ENCODE data around the gene IL12RB2. TPM values are rescaled to one million over a fixed set of nuclear protein-coding genes. Genes with fewer than 3 reads are reported as not detected.

The IL12RB2 gene
- polyA plus RNA-seq, 4 donors: 0.40 to 0.73 (median 0.51) TPM

DNA sequence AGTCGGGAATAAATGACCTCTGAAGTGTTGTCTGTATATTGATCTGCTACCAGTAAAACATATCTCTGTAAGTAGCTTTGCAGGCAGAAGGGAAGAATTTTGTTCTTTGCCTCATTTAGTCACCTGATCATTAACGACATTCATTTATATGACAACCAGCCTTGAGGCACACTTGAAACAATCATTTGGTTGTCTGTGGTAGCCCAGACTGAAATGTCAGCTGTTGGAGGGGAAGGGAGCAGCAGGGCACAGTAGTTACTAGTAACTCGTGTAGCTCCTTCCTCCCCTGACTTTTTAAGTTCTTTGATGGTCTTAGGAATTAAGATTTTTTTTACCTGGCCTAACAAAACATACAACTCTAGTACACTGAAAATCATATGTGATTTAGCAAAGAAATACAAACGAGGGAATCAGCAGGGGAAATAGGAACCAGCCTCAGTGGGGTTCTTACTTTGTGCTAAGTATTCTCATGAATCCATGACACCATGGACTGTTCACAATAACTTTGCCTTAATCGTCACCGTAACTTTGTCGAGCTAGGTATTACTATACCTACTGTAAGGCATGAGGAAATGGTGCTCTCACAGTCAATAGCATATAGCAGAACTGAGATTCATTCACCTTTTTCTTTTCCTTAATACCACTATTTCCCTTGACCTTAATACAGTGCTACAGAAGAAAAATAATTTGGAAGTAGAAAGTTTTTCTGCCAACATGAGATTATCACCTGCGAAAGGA is 6.4 kb downstream of the IL12RB2 start:
- DNase-seq (ENCODE audit: low read depth in 4 of 4, low spot score in 3 of 4): no peak

DNA sequence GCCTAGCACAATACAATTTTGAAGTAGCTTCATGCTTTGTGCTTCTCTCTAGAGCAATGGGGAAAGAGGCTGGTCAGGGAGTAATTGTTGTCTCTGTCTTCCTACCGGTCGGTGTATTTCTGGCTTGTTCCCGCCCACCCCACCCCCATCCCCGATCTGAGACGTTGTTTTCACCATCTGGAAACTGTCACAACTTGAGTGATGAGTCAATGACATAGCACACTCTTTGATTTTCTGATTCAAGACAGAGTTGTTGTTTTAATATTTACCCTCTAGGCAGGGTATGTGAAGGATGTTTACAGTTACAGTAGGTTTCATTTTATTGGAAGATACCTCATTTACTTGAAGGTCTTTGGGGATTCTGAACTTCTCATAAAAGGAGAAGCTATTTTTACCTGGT is 7.0 kb downstream of the IL12RB2 start:
- no peak for DNase-seq (ENCODE audit: low read depth in 4 of 4, low spot score in 3 of 4)

DNA sequence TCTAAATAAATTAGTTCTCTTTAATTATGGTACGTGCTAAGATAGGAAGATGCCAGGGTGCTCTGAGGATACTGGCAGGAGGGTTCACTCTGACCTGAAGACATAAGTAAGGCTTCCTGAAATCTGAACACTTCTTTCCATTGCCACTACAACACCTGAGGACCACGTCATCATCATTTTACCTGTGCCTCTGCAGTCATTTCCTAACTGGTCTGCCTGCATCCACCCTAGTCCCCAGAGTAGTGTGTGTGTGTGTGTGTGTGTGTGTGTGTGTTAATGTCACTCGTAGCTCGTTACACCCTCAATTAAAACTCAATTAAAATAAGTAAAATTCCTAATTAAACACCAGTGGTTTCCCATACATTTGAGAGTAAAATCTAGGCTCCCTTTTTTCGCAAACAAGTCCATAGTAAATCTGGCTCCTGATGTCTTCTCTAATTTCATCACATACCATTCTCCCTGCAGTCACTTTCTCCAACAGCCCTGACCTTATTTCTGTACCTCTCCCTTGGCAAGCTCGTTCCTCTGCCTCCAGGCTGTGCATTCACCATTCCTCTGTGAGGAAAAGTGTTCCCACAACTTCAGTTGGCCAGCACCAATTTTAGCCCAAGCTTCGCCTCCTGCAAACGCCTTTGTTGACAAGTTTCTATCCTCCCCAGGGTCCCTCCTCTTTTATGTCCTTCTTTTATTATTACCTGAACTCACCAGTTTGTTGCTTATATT is 8.7 kb downstream of the IL12RB2 start:
- no peak for DNase-seq (ENCODE audit: low read depth in 4 of 4, low spot score in 3 of 4)

DNA sequence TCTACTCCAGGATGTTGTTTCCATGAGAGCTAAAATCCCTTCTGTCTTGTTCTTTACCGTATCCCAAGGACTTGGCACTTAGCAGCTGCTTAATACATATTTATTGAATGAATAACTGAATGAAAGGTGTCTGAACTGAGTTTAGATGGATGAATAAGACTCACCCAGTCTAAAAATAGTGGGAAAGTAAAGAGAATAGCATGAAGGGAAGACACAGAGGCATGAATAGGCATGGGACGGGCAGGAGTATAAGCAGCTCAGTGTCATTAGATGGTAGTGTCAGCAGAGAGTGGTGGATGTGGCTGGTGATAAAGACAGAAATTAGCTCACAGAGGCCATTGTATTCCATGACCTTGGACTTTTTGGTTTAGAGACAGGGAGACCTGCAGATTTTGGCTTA is 9.2 kb downstream of the IL12RB2 start:
- DNase-seq (ENCODE audit: low read depth in 4 of 4, low spot score in 3 of 4): no peak

DNA sequence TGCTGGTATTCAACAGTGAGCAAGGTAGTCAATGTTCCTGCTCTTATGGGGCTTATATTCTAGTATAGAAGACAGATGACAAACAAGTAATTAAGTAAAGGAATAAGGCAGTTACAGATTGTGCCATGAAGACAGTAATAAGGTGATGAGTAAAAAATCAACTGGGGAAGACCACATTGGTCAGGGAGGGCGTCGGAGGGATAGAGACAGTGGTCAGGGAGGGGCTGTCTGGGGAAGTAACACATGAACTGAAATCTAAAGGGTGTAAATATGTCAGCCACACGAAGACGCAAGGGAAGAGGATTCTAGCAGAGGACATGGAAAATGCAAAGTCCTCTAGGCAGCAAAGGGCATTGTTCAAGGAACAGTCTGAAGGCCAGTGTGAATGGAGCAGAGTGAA is 10.1 kb downstream of the IL12RB2 start:
- no peak for DNase-seq (ENCODE audit: low read depth in 4 of 4, low spot score in 3 of 4)

DNA sequence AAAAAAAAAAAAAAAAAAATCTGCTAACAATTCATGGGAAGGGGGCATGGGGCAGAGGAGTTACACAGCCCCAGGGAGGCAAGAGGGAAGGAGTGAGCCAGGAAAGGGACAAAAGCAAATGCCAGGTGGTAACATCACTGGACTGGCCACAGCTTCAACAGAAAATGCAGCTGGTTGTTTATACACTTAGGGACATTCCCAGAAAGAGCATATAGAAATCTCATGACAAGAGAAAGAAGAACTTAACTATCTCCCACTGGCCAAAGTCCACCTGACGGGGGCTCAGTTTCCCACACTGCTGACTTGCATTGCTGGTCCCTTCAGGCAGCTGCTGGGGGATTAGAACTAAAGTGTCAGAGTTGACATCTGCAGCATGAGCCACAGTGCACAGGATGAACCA is 14.8 kb downstream of the IL12RB2 start:
- no peak for DNase-seq (ENCODE audit: low read depth in 4 of 4, low spot score in 3 of 4)

DNA sequence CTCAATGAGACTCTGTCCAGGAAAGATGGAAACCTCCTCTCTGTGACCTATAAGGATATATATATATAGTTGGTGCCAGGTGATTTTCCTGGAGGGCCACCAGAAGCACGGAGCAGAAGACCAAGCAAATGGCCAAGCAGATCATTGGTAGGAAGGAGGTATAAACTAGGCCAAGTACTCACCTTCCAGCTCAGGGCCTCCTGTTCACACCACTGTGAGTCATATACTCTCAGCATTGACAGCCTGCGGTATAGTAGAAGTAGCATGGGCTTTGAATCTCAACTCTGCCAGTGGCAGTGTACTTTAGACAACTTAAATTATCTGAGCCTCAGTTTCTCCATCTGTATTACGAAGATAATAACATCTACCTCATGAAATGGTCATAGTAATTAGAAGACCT is 15.4 kb downstream of the IL12RB2 start:
- DNase-seq (ENCODE audit: low read depth in 4 of 4, low spot score in 3 of 4): no peak

DNA sequence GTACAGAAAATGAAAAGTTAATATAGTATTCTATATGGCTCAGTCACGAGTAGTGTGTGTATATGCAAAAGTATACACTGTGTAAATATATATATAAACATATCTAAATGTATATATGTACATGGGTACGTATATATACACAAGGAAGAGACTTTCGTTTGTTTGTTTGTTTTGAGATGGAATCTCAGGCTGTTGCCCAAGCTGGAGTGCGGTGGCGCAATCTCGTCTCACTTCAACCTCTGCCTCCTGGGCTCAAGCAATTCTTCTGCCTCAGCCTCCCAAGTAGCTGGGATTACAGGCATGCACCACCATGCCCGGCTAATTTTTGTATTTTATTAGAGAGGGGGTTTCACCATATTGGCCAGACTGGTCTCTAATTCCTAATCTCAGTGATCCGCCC is 16.4 kb downstream of the IL12RB2 start:
- DNase-seq (ENCODE audit: low read depth in 4 of 4, low spot score in 3 of 4): no peak

DNA sequence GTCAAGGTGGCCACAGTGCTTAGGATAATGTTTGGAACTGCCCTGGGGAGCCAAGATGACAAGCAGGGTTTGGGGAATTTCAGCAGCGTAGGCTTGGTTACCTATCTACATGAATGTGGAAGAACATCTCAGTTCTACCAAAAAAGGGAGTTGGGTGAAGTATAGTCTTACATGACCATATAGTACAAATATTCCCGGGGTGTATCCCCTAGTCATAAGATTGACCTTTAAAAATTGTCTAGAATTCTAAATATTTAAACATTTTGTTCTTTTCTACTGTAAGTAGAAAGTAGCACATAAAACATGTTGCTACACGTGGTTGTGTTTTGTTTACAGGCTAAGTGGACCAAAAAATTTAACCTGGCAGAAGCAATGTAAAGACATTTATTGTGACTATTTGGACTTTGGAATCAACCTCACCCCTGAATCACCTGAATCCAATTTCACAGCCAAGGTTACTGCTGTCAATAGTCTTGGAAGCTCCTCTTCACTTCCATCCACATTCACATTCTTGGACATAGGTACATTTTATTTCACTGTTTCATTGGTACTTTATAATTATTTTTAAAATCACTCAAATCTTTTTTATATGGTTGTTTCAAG is 20.3 kb downstream of the IL12RB2 start:
- no peak for DNase-seq (ENCODE audit: low read depth in 4 of 4, low spot score in 3 of 4)

DNA sequence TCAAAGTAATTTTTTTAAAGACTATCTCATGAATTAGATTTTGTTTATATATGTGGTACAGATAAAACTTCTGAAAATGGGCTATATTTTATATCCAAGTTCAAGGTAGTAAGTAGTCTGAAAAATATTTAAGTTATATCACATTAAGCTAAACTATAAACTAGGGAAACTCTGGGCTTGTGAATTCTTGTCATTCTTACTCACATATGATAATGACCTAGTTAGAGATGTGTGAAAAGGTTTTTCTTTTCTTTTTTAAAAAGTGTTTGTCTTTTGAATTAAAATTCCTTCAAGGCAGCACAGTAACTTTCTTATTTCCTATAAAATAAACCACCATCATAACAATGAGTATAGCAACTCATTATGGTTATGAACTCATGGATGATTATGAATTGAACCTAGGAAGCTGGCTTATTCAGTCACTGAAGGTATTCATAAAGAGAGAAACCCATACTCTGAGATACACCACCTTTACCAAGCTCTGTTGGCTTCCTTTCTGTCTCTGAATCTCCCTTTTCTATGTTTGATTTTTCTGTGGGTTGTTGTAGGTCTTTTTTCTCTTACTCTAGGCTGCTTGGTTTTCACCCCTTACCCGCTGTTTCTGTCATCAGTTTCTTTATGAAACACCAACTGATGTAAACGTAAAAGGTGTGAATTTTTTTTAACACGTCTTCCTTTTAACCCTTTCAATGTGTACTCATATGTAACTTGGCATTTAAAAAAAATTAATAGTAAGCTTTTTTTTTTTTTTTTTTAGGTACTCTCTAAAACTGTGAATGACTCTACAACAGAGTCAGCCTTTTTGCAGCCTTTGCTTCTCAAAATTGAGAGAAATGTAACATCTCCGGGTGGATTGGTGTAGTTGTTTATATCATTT is 25.2 kb downstream of the IL12RB2 start:
- DNase-seq (ENCODE audit: low read depth in 4 of 4, low spot score in 3 of 4): no peak

DNA sequence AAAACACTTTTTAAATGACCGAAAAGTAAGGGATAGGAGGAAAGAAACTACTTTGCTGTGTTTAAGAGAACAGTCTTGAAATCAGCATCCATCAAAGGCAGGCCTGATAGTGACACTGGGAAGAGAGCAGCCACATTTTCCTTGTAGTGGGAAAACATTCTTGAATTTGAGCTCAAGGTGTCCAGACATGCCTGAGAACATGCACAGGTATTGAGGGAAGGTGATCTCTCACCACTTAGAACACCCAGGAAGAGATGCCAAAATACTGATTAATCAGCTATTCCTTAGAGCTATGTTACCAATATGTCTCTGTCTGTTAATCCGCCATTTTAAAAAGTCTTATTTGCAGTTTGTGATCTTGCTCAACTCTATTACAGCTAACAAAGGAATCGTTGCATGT is 25.9 kb downstream of the IL12RB2 start:
- DNase-seq (ENCODE audit: low read depth in 4 of 4, low spot score in 3 of 4): no peak

DNA sequence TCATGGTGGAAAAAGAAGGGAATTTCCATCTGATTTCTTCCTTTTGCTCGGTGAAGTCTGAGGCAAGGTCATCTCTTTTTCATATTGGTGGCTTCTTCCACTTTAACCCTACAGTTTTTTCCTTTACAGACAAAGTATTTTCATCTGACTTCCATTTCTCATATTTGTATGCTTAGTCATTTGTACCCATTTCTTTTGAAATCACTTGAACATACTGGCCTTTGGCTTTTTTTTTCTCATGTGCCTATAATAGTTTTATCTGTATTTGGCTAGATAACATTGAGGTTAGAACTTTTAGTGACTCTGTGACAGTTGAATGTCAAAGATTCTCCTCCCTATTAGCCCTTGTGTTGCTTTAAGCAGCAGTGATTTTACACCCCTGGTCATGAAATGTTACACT is 27.7 kb downstream of the IL12RB2 start:
- DNase-seq (ENCODE audit: low read depth in 4 of 4, low spot score in 3 of 4): no peak

DNA sequence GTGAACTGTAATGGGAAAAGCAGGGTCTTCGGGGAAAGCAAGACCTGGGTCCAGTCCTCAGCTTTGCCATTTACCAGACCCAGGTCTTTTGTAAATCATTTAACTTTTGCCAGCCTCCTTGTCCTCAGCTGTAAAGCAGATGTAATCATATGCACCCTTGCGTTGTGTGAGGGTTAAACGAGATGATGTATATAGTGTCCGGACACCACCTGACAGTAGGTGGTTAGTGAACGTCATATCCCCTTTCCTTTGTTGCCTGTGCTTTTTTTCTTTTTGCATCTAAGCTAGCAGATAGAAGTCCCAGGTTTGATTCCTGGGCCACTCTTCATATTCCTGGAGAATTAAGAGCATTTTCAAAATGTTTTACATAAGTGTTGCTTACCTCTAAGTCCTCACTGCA is 28.5 kb downstream of the IL12RB2 start:
- no peak for DNase-seq (ENCODE audit: low read depth in 4 of 4, low spot score in 3 of 4)

DNA sequence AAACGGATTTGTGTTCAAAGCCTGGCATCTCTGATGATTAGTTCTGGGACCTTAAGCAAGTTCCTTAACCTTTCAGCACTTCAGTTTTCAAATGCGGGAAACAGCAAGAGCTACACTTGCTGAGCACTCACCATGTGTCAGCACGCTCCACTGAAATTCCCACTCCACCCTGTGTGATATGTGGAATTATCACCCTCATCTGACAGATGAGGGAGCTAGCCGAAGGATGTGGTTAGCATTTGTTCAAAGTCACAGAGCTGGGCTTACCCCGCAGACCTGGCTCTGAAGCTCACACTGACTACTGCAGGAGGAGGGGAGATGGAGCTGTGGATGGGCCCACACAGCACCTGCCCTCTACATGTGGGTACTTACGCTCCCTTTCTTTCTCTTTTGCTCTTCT is 29.1 kb downstream of the IL12RB2 start:
- DNase-seq (ENCODE audit: low read depth in 4 of 4, low spot score in 3 of 4): no peak

DNA sequence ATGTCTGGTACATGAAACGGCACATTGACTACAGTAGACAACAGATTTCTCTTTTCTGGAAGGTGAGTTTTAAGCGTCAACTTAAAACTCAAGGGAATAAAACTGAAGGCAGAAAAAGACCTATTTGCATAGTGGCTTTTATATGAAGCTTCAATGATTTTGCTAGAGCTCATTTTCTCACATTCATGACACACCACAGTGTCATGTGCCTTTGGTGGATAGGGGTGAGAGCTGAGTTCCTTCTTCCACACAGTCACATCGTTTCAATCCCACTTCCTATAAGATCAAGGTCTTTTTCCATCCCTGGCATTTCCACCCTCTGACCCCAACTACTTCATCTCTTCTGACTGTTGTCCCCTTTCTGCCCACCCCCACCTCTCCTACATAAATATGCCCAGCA is 31.0 kb downstream of the IL12RB2 start:
- no peak for DNase-seq (ENCODE audit: low read depth in 4 of 4, low spot score in 3 of 4)

DNA sequence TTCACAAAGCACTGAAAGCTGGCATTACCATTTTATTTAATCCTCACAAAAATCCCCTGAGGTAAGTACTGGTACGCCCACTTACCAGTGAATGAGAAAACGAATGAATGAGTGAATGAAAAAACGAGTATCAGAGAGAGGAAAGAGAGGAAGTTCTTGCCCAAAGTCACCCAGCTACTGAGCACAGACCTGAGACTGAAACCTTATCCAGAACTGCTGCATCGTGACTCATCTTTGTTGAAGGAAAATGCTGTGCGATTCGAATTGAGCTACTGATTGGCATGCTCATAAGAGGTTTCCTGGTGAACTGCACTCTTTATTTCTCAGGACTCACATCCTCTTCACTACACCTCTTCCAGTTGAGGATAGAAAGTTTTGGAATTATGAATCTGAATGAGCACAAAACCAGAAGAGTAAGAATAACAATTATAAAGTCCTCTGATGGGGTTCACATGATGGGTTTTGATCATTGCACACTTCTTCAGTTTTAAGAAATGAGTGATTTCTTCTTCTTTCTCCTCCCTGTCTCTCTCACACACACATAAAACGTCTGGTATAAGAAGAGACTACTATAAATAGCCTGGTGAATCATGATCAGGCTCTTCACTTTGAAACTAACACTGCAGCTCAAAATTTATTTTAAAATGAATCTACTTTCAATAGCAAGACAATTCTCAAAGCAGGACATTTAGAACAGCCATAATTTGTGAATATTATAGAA is 32.1 kb downstream of the IL12RB2 start:
- DNase-seq (ENCODE audit: low read depth in 4 of 4, low spot score in 3 of 4): no peak

DNA sequence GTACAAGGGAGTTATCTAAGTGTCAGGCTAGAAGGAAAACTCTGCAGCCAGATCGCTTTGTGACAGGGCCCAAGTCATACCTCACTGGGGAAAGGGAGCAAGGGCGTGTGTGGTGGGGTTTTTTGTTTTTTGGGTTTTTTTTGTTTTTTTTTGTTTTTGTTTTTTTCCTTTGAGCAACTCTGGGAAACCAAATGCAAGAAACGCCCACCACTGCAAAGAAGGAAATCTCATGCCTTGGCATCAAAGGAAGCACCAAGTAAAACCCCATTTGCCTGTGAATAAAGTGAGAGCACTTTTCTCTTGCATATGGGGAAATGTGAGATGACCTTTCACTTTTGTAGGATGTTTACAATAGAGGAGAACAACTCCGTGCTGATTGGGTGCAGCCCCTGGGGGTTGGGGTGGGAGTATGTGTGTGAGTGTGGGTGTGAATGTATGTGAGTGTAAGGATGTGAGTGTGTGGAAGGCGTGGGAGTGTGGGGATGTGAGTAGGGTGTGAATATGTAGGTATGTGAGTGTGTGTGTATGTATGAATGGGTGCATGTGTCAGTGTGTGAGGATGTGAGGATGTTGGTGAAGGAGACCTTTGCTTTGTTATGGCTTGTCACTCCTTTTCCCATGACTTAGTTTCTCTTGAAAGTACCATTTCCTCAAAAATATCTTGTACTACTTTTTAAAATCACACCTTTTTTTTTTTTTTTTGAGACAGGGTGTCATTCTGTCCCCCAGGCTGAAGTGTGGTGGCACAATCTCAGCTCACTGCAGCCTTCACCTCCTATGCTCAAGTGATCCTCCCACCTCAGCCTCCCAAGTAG is 34.6 kb downstream of the IL12RB2 start:
- no peak for DNase-seq (ENCODE audit: low read depth in 4 of 4, low spot score in 3 of 4)

DNA sequence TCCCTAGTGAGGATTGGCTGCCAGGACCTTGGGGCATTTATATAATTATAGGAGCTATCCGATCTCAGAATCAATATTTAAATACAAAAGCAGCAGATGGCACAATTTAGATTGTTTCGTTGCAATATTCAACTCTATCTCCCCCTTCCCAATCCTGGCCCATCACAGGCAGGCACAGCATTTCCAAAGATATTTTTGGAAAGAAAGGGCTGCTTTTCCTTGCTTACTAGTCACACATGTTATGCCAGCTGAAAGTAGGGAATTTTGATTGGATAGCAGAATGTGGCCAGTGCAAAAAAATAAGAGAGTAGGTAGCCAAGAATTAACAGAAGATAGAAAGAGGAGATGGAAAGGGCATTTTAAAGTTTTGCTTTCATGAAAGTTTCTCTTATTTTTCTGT is 37.9 kb downstream of the IL12RB2 start:
- no peak for DNase-seq (ENCODE audit: low read depth in 4 of 4, low spot score in 3 of 4)

DNA sequence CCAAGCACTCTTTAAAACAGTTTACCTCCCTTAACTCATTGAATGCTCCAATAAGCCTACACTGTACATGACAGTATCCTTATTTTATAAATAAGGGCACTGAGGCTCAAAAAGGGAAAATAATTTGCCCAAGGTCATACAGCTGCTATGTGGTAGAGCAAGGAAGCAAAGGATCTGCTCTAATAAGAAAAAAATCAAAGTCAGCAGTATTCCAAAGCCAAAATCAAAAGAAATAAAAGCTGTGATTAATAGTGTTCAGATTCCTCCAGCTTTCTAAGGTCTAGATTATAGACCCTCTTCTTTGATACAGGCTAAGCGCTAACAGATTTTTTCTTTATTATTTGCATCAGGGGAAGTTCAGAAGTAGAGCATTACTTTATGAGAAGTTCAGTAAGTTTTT is 39.3 kb downstream of the IL12RB2 start:
- DNase-seq (ENCODE audit: low read depth in 4 of 4, low spot score in 3 of 4): no peak
